ENCODE results near the gene NR6A1. TPM values are rescaled to one million over a fixed set of nuclear protein-coding genes. Genes with fewer than 3 reads are reported as not detected.
A peak's percentile ranks its signal among the peaks of the same experiment; 100 is the strongest.

Gene NR6A1
- total RNA-seq, 1 experiment from 2014 or later, result 164 TPM

GRCh38 chr9:124652203-124652602 is 118.9 kb downstream of the NR6A1 start:
- Mint-ChIP-seq H3K27me3 (ENCODE audit: low read depth) (no peaks in the 10 kb centered on the region), H3K36me3 (no peaks in the 10 kb centered on the region), H3K4me3 (no peak overlapping the region), H3K27ac (peak overlapping the region; percentile 3; the same call in 1 of the 2 replicates), H3K4me1 (peaks cover 28% of the 10 kb centered on the region), H3K9me3 (no peaks in the 10 kb centered on the region)
- ChIA-PET CTCF (interaction anchor here (1.9 kb wide), 1 partner anchor 35 kb away, joined by 7 read pairs; no protein-coding TSS in a partner anchor), POLR2A (no interaction called here)
- no peak for TF ChIP-seq NFATC4 (CRISPR knock-in tag; IDR thresholded peaks at IDR 0.05)
- ATAC-seq, result no peak
- DNase-seq (ENCODE audit: low spot score), result no peak

DNA sequence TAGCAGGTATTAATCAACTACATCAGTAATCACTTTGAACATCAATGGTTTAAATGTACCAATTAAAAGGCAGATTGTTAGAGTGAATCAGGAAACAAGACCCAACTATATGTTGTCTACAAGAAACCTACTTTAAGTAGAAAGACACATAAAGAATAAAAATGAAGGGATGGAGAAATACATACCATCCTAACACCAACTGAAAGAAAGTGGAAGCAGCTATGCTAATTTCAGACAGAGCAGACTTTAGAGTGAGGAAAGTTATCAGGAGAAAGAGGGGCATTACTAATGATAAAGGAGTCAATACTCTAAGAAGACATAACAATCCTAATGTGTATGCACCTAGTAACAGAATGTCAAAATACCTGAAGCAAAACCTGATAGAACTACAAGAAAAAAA is 125.8 kb downstream of the NR6A1 start:
- ChIA-PET CTCF (interaction anchor here (1.9 kb wide), 1 partner anchor 28 kb away, joined by 7 read pairs; no protein-coding TSS in a partner anchor), POLR2A (no interaction called here)
- no peaks in the 10 kb centered on the region for H3K27me3 Mint-ChIP-seq (ENCODE audit: low read depth)
- ATAC-seq (no peak), DNase-seq (ENCODE audit: low spot score) (no peak)
- no peak overlapping the region for H3K27ac Mint-ChIP-seq
- H3K9me3 Mint-ChIP-seq, result peaks cover 15% of the 10 kb centered on the region
- no peak overlapping the region for H3K4me3 Mint-ChIP-seq
- peaks cover 10% of the 10 kb centered on the region for H3K36me3 Mint-ChIP-seq
- peaks cover 11% of the 10 kb centered on the region for H3K4me1 Mint-ChIP-seq
- no peak for TF ChIP-seq TEAD1 (CRISPR knock-in tag; IDR thresholded peaks at IDR 0.05)
- no peak for TF ChIP-seq TP53 (CRISPR knock-in tag; IDR thresholded peaks at IDR 0.05)

DNA sequence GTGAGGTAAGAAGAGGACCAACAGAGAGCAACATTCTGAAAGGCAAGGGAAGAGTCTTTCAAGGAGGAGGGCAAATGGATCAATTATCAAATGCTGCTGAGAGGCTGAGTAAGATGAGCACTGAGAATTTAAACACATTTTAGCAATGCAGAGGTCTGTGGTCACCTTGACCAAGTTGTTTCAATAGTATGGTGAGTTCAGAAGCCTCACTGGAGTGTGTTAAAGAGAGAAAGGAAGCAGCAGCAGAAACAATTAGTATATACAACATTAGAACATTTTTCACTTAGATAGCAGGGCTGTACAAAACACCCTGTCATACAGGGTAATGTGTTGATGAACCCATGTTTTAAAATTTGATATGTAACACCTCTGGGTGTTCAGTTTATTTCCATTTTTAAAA is 131.5 kb downstream of the NR6A1 start:
- POLR2A ChIA-PET, result no interaction called here
- Mint-ChIP-seq H3K4me1 (peaks cover 18% of the 10 kb centered on the region), H3K36me3 (peaks cover under 1% of the 10 kb centered on the region; the same call in 1 of the 2 replicates), H3K27ac (peak overlapping the region; percentile 9), H3K4me3 (no peak overlapping the region), H3K27me3 (ENCODE audit: low read depth) (no peaks in the 10 kb centered on the region), H3K9me3 (no peaks in the 10 kb centered on the region)
- TF ChIP-seq PREB (CRISPR knock-in tag; IDR thresholded peaks at IDR 0.05; ENCODE audit: borderline replicate concordance) (no peak), ZNF396 (CRISPR knock-in tag; IDR thresholded peaks at IDR 0.05; ENCODE audit: borderline replicate concordance) (no peak), NR3C1 (CRISPR knock-in tag; conservative IDR thresholded peaks at IDR 0.05; ENCODE audit: low read depth) (no peak), GTF2I (CRISPR knock-in tag; conservative IDR thresholded peaks at IDR 0.05) (no peak), MAX (CRISPR knock-in tag; IDR thresholded peaks at IDR 0.05) (no peak), ZNF317 (CRISPR knock-in tag; IDR thresholded peaks at IDR 0.05; ENCODE audit: borderline replicate concordance, low read depth) (no peak)
- TF ChIP-seq, protein P1, sequence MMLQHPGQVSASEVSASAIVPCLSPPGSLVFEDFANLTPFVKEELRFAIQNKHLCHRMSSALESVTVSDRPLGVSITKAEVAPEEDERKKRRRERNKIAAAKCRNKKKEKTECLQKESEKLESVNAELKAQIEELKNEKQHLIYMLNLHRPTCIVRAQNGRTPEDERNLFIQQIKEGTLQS (CRISPR knock-in tag; conservative IDR thresholded peaks at IDR 0.05), result no peak
- TF ChIP-seq, protein P2, sequence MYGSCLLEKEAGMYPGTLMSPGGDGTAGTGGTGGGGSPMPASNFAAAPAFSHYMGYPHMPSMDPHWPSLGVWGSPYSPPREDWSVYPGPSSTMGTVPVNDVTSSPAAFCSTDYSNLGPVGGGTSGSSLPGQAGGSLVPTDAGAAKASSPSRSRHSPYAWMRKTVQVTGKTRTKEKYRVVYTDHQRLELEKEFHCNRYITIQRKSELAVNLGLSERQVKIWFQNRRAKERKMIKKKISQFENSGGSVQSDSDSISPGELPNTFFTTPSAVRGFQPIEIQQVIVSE (CRISPR knock-in tag; IDR thresholded peaks at IDR 0.05; ENCODE audit: borderline replicate concordance), result no peak
- TF ChIP-seq, protein P3, sequence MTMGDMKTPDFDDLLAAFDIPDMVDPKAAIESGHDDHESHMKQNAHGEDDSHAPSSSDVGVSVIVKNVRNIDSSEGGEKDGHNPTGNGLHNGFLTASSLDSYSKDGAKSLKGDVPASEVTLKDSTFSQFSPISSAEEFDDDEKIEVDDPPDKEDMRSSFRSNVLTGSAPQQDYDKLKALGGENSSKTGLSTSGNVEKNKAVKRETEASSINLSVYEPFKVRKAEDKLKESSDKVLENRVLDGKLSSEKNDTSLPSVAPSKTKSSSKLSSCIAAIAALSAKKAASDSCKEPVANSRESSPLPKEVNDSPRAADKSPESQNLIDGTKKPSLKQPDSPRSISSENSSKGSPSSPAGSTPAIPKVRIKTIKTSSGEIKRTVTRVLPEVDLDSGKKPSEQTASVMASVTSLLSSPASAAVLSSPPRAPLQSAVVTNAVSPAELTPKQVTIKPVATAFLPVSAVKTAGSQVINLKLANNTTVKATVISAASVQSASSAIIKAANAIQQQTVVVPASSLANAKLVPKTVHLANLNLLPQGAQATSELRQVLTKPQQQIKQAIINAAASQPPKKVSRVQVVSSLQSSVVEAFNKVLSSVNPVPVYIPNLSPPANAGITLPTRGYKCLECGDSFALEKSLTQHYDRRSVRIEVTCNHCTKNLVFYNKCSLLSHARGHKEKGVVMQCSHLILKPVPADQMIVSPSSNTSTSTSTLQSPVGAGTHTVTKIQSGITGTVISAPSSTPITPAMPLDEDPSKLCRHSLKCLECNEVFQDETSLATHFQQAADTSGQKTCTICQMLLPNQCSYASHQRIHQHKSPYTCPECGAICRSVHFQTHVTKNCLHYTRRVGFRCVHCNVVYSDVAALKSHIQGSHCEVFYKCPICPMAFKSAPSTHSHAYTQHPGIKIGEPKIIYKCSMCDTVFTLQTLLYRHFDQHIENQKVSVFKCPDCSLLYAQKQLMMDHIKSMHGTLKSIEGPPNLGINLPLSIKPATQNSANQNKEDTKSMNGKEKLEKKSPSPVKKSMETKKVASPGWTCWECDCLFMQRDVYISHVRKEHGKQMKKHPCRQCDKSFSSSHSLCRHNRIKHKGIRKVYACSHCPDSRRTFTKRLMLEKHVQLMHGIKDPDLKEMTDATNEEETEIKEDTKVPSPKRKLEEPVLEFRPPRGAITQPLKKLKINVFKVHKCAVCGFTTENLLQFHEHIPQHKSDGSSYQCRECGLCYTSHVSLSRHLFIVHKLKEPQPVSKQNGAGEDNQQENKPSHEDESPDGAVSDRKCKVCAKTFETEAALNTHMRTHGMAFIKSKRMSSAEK (CRISPR knock-in tag; IDR thresholded peaks at IDR 0.05; ENCODE audit: borderline replicate concordance), result no peak
- TF ChIP-seq, protein P4, sequence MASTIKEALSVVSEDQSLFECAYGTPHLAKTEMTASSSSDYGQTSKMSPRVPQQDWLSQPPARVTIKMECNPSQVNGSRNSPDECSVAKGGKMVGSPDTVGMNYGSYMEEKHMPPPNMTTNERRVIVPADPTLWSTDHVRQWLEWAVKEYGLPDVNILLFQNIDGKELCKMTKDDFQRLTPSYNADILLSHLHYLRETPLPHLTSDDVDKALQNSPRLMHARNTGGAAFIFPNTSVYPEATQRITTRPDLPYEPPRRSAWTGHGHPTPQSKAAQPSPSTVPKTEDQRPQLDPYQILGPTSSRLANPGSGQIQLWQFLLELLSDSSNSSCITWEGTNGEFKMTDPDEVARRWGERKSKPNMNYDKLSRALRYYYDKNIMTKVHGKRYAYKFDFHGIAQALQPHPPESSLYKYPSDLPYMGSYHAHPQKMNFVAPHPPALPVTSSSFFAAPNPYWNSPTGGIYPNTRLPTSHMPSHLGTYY (CRISPR knock-in tag; IDR thresholded peaks at IDR 0.05), result no peak
- ATAC-seq, result no peak
- no peak for DNase-seq (ENCODE audit: low spot score)
- CTCF ChIA-PET, result interaction anchor here (2.6 to 3.1 kb wide), 2 partner anchors 22 kb away, joined by 11 to 25 read pairs; no protein-coding TSS in a partner anchor

Data from WTC11 (cell line).